RKO (cell line): ENCODE results near the gene ADIPOQ.
"Not testable (repeated sequence)": the region's sequence is repeated elsewhere in the genome, so short reads cannot be mapped to it uniquely, and the experiment has no call there.

Experiments
- DNase-seq: peaks from one replicate; pipeline ENCODE4 v3.0.0-alpha.2; 2016; ENCODE audit warnings: low spot score

Gene ADIPOQ

DNA sequence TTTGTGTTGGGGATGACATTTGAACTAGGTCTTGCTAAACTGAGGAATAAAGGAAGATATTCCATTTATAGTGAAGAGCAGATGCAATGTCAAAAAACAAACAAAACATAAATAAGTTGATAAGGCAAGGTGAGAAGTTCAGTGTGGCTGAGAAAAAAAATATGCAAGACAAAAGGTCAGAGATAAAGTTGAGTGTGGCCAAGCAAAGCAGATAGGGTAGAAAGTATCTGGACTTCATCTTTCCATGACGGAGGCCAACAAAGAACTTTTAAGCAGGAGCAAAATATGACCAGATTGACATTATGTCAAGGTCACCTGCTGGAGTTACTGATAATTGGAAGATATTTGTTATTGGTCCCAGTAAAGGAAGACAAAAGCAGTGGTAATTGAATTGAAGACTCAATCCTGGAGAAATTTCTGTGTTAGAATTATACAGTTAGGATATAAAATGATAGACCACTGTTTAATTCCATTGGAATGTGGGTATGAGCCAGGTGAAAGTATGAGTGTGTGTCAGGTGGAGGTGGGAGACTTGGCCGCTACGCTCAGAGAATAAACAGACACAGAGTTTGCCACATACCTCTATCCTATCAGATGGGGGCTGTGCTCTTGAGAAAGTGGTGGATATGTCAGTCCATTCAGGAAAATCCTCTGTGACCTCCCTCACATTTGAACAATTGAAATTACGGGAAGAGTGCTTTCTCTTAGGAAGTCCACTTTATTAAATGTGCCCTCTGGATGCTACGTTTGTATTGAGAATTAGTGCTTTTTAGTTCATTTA is 28.1 kb downstream of the ADIPOQ start:
- DNase-seq = no peak

DNA sequence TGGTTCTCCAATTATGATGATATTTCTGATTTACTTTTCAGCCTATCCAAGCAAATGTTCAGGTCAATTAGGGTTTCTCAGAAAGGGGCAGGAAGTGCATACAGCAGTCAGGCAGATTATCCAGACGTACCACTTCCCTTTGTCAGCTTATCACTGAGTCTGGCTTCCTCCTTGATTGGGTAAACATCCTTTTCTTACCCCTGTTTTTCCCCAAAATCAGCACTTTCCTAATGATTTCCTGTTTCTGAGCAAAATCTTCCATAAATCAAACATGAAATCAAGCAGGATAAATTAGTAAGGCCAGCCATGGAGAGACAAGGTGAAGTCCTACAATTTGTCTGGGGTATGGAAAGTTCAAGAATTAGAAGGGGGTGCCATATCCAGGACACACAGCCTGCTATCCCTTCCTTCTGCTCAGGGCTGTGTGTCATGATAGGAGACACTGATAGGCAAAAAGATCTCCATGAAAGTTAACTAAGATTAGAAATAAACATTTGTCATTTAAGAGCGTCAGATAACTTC is 29.0 kb downstream of the ADIPOQ start:
- DNase-seq = no peak

- not testable (repeated sequence) for DNase-seq
Measured at GRCh38 chr3:186873796-186874195, 31.3 kb downstream of the ADIPOQ start.

DNA sequence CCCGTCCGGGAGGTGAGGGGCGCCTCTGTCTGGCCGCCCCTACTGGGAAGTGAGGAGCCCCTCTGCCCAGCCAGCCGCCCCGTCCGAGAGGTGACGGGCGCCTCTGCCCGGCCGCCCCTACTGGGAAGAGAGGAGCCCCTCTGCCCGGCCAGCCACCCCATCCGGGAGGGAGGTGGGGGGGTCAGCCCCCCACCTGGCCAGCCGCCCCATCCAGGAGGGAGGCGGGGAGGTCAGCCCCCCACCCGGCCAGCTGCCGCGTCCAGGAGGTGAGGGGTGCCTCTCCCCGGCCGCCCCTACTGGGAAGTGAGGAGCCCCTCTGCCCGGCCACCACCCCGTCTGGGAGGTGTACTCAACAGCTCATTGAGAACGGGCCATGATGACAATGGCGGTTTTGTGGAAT is 31.7 kb downstream of the ADIPOQ start:
- DNase-seq = not testable (repeated sequence)

GRCh38 chr3:186874841-186875240 is 32.3 kb downstream of the ADIPOQ start:
- DNase-seq = not testable (repeated sequence)

- DNase-seq = no peak
Measured at GRCh38 chr3:186875708-186876107, 33.2 kb downstream of the ADIPOQ start.

DNA sequence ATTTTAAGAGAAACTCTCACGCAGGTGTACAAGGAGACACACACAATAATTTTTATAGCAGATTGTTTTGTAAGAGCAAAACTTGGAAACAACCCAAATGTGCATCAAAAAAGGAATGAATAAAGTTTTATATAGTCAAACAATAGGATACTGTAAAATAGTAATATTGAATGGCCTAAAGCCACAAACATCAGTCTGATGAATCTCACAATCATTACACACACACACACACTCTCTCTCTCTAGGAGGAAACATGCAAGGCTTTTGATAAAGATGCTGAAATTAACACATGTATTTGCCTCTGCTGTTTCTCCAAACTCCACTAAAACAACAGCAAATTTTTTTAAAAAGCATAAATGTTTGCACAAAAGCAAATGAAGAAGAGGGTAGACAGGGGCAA is 37.3 kb downstream of the ADIPOQ start:
- DNase-seq = no peak

DNA sequence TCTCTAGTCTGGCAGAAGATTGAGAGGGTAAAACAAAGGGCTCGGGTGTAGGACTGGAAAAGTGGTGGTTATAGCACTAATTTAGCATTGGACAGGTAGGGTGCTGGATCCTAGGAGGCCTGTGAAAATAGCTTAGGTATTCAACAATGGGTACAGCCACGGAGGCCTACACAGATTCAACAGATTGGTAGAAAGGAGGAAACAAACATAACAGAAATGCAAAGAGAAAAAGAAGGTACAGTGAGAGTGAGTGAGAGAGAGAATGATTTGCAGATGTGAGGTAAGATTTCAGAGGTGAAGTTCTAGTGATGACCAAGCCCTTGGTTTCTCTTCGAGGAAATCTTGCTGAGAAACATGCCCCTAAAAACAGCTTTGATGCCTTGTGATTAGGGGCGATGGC is 37.9 kb downstream of the ADIPOQ start:
- no peak for DNase-seq

- DNase-seq = no peak
Measured at GRCh38 chr3:186882150-186882524, 39.6 kb downstream of the ADIPOQ start.

- DNase-seq = peak; percentile 97
Measured at GRCh38 chr3:186882881-186883685, 40.6 kb downstream of the ADIPOQ start.

- no peak for DNase-seq
Measured at GRCh38 chr3:186883686-186884058, 41.2 kb downstream of the ADIPOQ start.

GRCh38 chr3:186884868-186885267 is 42.4 kb downstream of the ADIPOQ start:
- DNase-seq = not testable (repeated sequence)

DNA sequence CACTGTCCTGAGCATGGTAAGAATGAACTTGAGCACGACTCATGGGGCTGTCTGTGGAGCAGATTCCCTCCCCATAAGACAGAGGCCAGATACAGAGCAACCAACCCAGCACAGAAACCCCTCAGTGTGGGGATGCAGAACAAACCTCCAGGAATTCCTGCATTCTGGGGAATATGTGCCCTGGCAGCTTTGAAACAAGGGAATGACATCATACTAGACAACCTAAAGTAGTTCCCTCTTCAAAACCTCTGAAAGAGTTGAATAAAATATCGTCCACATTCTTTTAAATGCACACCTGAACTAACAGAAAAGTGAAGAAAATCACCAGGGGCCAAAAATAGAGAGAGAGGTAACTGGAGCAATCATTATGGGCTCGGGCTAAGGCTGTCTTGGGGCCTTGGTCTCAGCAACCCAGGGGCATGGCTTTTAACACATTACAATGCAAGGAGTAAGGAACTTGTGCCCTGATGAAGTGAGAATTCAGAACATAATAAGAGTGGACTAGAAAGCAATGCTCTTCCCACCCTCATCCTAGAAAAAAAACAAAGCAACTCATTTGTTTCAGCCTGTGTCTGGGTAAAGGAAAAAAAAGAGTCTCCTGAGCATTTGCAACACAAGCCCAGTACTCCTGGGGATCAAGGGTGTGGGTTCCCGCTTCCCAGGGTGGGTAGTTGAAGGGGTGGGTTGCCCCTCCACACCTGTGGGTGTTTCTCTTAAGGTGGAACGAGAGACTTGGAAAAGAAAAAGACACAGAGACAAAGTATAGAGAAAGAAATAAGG is 43.9 kb downstream of the ADIPOQ start:
- no peak for DNase-seq

DNA sequence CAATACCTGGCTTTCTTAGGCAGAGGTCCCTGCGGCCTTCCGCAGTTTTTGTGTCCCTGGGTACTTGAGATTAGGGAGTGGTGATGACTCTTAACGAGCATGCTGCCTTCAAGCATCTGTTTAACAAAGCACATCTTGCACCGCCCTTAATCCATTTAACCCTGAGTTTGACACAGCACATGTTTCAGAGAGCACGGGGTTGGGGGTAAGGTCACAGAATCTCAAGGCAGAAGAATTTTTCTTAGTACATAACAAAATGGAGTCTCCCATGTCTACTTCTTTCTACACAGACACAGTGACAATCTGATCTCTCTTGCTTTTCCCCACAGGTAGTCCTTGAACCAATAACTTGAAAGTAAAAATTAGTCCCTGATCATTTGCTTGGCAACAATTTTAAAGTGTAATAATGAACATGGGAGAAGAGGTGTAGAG is 45.0 kb downstream of the ADIPOQ start:
- not testable (repeated sequence) for DNase-seq

GRCh38 chr3:186888569-186888968 is 46.1 kb downstream of the ADIPOQ start:
- DNase-seq = no peak

DNA sequence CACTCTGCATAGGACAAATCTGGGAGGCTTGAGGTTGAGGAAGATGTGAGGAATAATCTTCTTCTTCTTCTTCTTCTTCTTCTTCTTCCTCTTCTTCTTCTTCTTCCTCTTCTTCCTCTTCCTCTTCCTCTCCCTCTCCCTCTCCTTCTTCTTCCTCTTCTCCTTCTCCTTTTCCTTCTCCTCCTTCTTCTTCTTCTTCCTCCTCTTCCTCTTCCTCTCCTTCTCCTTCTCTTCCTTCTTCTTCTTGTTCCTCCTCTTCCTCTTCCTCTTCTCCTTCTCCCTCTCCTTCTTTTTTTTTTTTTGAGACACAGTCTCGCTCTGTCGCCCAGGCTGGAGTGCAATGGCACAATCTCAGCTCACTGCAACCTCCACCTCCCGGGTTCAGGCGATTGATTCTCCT is 47.2 kb downstream of the ADIPOQ start:
- not testable (repeated sequence) for DNase-seq

DNA sequence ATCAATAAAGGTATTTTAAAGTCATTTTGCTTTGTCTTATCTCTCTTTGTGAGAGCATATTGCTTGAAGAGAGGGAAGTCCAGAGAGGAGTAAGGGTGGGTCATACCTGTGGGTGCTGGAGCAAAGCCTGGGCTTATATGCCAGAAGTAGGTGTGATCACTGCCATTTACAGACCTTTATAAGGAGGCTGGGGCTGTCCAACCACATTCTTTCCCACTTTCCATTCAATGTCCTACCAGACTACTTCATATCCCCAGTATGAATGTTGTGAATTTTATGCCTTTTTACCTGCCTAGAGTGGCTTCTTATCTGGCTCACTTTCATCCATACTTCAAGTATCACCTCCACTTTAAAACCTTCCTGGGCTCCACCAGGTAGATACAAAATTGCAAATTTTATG is 48.4 kb downstream of the ADIPOQ start:
- DNase-seq = no peak

GRCh38 chr3:186893071-186893470 is 50.6 kb downstream of the ADIPOQ start:
- not testable (repeated sequence) for DNase-seq

DNA sequence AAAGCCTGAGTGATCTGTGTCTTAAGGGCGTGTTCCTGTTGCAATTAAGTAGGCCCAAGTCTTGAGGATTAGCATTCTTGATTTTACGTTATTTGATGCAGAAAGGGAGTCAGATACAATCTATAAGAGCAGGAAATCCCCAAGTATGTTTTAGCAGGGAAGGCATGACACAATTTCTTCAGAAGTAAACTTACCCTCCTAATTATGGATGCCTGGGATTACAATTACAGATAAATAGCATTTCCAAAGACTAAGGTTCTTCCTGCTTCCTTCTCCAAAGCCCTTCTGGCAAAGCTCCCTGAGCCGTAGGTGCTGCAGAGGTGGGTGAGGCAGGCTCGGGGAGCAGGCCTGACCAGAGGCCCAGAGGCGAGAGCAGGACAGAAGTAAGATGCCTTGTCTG is 52.9 kb downstream of the ADIPOQ start:
- DNase-seq = no peak

- DNase-seq = no peak
Measured at GRCh38 chr3:186896006-186896405, 53.5 kb downstream of the ADIPOQ start.

GRCh38 chr3:186896875-186897274 is 54.4 kb downstream of the ADIPOQ start:
- no peak for DNase-seq

GRCh38 chr3:186901135-186901734 is 58.7 kb downstream of the ADIPOQ start:
- DNase-seq = peak; percentile 8
